GM12878 (cell line): ENCODE data around the gene THADA. TPM values are rescaled to one million over a fixed set of nuclear protein-coding genes. Genes with fewer than 3 reads are reported as not detected.

Experiments
- ATAC-seq: fragments of 200-7000 bp; cut with Tn5 transposase; 3 replicates; pipeline ENCODE4 v1.9.1; 2020; ENCODE audit warnings: mild to moderate bottlenecking, moderate library complexity
- BruUV-seq: library from RNA; stranded (reverse); fragments of 400-500 nt; replicated peaks from 2 replicates; lab custom pipeline; 2021; lab: Mats Ljungman, UMichigan
- CTCF ChIA-PET: fragments of 300-600 bp; sonication (Branson Sonifier 250); formaldehyde crosslinking; extraction: SDS; loops from one replicate; lab custom pipeline; 2021; ENCODE audit warnings: inconsistent platforms; lab: Yijun Ruan, JAX
- POLR2A ChIA-PET: fragments of 350-600 bp; formaldehyde crosslinking; extraction: SDS; loops from one replicate; lab custom pipeline; 2021; ENCODE audit warnings: inconsistent platforms; lab: Charles Lee
- RAD21 ChIA-PET: fragments of 300-600 bp; sonication (Branson Sonifier 250); formaldehyde crosslinking; loops from one replicate; lab custom pipeline; 2023; ENCODE audit warnings: antibody characterized with exemption; ENCODE audit not compliant: unreplicated experiment; lab: Charles Lee
- SMC1A ChIA-PET: fragments of 300-600 bp; sonication (Branson Sonifier 250); formaldehyde crosslinking; loops from one replicate; lab custom pipeline; 2023; ENCODE audit not compliant: unreplicated experiment, uncharacterized antibody; lab: Charles Lee
- DNase-seq: peaks from one replicate; pipeline ENCODE4 v3.0.0-alpha.2; 2011; ENCODE audit warnings: low read depth, low spot score
- FAIRE-seq: peaks from 3 replicates; lab custom pipeline; 2011; peaks lifted over from hg19 to GRCh38; lab: Jason Lieb, UNC
- H2AFZ ChIP-seq: 2 replicates; pipeline ENCODE4 v1.6.0; 2011; ENCODE audit warnings: low read depth, low read length, control low read depth; ENCODE audit not compliant: control insufficient read depth
- H3K27ac ChIP-seq: 2 replicates; pipeline ENCODE4 v1.5.1; 2011; ENCODE audit warnings: control low read depth; ENCODE audit not compliant: control insufficient read depth, insufficient read depth
- H3K27me3 ChIP-seq, 2 experiments: replicated peaks in 1 of 2; 2 replicates each; pipeline versions ENCODE4 v1.6.0 to v1.6.1; 2011; ENCODE audit warnings: low read length in 1 of 2; ENCODE audit not compliant: control insufficient read depth in 2 of 2, insufficient read depth in 2 of 2
- H3K36me3 ChIP-seq, 2 experiments: 2 replicates each; pipeline ENCODE4 v1.5.1; 2011; ENCODE audit warnings: low read length in 1 of 2; ENCODE audit not compliant: control insufficient read depth in 2 of 2, insufficient read depth in 2 of 2
- H3K4me1 ChIP-seq: 2 replicates; pipeline ENCODE4 v1.6.1; 2011; ENCODE audit warnings: mild to moderate bottlenecking, low read length, moderate library complexity, mixed read lengths; ENCODE audit not compliant: control insufficient read depth, insufficient read depth
- H3K4me2 ChIP-seq: 2 replicates; pipeline ENCODE4 v1.6.0; 2011; ENCODE audit warnings: control low read depth; ENCODE audit not compliant: control insufficient read depth, insufficient read depth
- H3K4me3 ChIP-seq: fragments of 200-600 bp; sonication (generic); 2 replicates; pipeline ENCODE4 v1.5.1; 2016
- H3K79me2 ChIP-seq: 2 replicates; pipeline ENCODE4 v1.6.0; 2011; ENCODE audit warnings: low read length; ENCODE audit not compliant: control insufficient read depth, insufficient read depth
- H3K9ac ChIP-seq: 2 replicates; pipeline ENCODE4 v1.8.0; 2011; ENCODE audit warnings: low read length, control low read depth, mixed read lengths; ENCODE audit not compliant: control insufficient read depth, insufficient read depth
- H3K9me3 ChIP-seq: replicated peaks from 3 replicates; pipeline ENCODE4 v1.5.1; 2011; ENCODE audit warnings: mild to moderate bottlenecking, low read length; ENCODE audit not compliant: control insufficient read depth, insufficient read depth
- H4K20me1 ChIP-seq: 2 replicates; pipeline ENCODE4 v1.6.0; 2011; ENCODE audit not compliant: control insufficient read depth, insufficient read depth
- CREB1 ChIP-seq: IDR thresholded peaks from 2 replicates; pipeline ENCODE4 v1.6.1; 2012; ENCODE audit warnings: low read depth, mild to moderate bottlenecking, inconsistent platforms
- ELK1 ChIP-seq: IDR thresholded peaks from 2 replicates; pipeline ENCODE4 v1.6.1; 2012; ENCODE audit warnings: low read depth, low read length, improper control_type of control experiment
- HDAC2 ChIP-seq: fragments of 200-600 bp; sonication (generic); IDR thresholded peaks from 2 replicates; pipeline ENCODE4 v1.6.1; 2017
- IKZF2 ChIP-seq, 2 experiments: fragments of 450-650 bp; IDR thresholded peaks; 2 replicates each; pipeline ENCODE4 v1.6.1; 2017; ENCODE audit warnings: mild to moderate bottlenecking in 2 of 2, moderate library complexity in 2 of 2
- MTA3 ChIP-seq: IDR thresholded peaks from 2 replicates; pipeline ENCODE4 v1.6.1; 2012; ENCODE audit warnings: low read length, inconsistent platforms, borderline replicate concordance
- NBN ChIP-seq: fragments of 450-650 bp; IDR thresholded peaks from 2 replicates; pipeline ENCODE4 v1.6.1; 2016
- NR2F1 ChIP-seq: fragments of 450-650 bp; conservative IDR thresholded peaks from 2 replicates; pipeline ENCODE4 v1.6.1; 2017; ENCODE audit warnings: mild to moderate bottlenecking
- RFX5 ChIP-seq: IDR thresholded peaks from 2 replicates; pipeline ENCODE4 v1.6.1; 2011; ENCODE audit warnings: low read depth, low read length, improper control_type of control experiment
- SMC3 ChIP-seq: IDR thresholded peaks from 2 replicates; pipeline ENCODE4 v1.6.1; 2011; ENCODE audit warnings: low read length, improper control_type of control experiment, borderline replicate concordance
- USF1 ChIP-seq: IDR thresholded peaks from 2 replicates; pipeline ENCODE4 v1.6.1; 2011; ENCODE audit warnings: borderline replicate concordance, low read depth, mild to moderate bottlenecking, moderate library complexity, mixed read lengths, low read length; ENCODE audit not compliant: insufficient read depth; ENCODE audit errors: extremely low read length
- ZNF24 ChIP-seq: fragments of 450-650 bp; IDR thresholded peaks from 2 replicates; pipeline ENCODE4 v1.6.1; 2017; ENCODE audit warnings: antibody characterized with exemption, mild to moderate bottlenecking
- WGBS: methylation state at CpG from one replicate; pipeline ENCODE4 v1.1.6; 2016; ENCODE audit warnings: low lambda C conversion rate; ENCODE audit not compliant: insufficient replicate concordance, insufficient coverage; ENCODE audit errors: missing lambda C conversion rate; 5-methylcytosine and 5-hydroxymethylcytosine counted together
- in situ Hi-C: fragments of 300-500 bp; cut with MboI; formaldehyde crosslinking; loops from 9 replicates; pipeline ENCODE4 v1.14.3; 2018; ENCODE audit warnings: mixed read lengths
- intact Hi-C: fragments of 100-400 bp; cut with micrococcal nuclease; formaldehyde crosslinking; loops from one replicate; pipeline ENCODE4 v1.14.2; 2022; ENCODE audit not compliant: unreplicated experiment
- polyA plus RNA-seq, 11 experiments: library from polyadenylated mRNA; depleted of rRNA in 4 of 11; unstranded in 6 of 11; stranded (reverse) in 5 of 11; fragments of >200 nt; fragmentation: Nextera tagmentation in 4 of 11; fragmentation: Illumina TruSeq in 1 of 11; extraction: Ambion mirVana in 4 of 11; extraction: Trizol in 1 of 11; gene quantifications; 1 replicate in 1 of 11; 2 replicates in 10 of 11; pipeline versions ENCODE4 v1.2.1 to v1.2.3, GENCODE V29; 2011 to 2016; ENCODE audit warnings: inconsistent platforms in 2 of 11, missing spikeins in 2 of 11, low read depth in 1 of 11
- total RNA-seq, 4 experiments: library from RNA; depleted of rRNA in 3 of 4; stranded (reverse); fragments of >200 nt in 3 of 4; fragmentation: Illumina TruSeq in 1 of 4; extraction: Trizol in 1 of 4; gene quantifications; 2 replicates each; pipeline versions ENCODE4 v1.2.1 to v1.2.3, GENCODE V29; 2013 to 2021

Gene THADA
- total and polyA plus RNA-seq, 10 of the 15 experiments (the other 5 are each of a cell fraction or from before 2014, with no cell fraction given), result 14.6 to 33.2 (median 23.2) TPM

- TF ChIP-seq CREB1 (no peak), HDAC2 (no peak), ZNF24 (no peak), IKZF2 (IDR thresholded peaks at IDR 0.05) (no peak), NBN (no peak)
Measured at GRCh38 chr2:43453179-43454170, 142.4 kb downstream of the THADA start (continued).

- TF ChIP-seq RFX5 (no peak), ZNF24 (no peak), USF1 (no peak), ELK1 (no peak), SMC3 (no peak), MTA3 (no peak), NR2F1 (no peak)
- BruUV-seq, result no TSS peak
- Histone ChIP-seq H3K9me3 (no peaks in the 10 kb centered on the region; the same call in 2 of the 3 replicates), H3K4me2 (no peak overlapping the region), H3K27me3 (no peaks in the 10 kb centered on the region), H3K27ac (no peak overlapping the region), H3K4me3 (no peak overlapping the region), H2AFZ (no peak overlapping the region), H4K20me1 (no peaks in the 10 kb centered on the region), H3K36me3 (no peaks in the 10 kb centered on the region), H3K79me2 (no peaks in the 10 kb centered on the region), H3K9ac (no peak overlapping the region), H3K4me1 (peaks cover 13% of the 10 kb centered on the region)
- no peak for FAIRE-seq
- intact Hi-C loops, result no loop called here
- ChIA-PET SMC1A (interaction anchor here (1.6 to 5.3 kb wide), 5 partner anchors 9 to 31 kb away, joined by 4 to 40 read pairs (median 9); no protein-coding TSS in a partner anchor), POLR2A (interaction anchor here (1.3 kb wide), 1 partner anchor 9 kb away, joined by 6 read pairs; no protein-coding TSS in a partner anchor), CTCF (interaction anchor here (0.7 to 4.9 kb wide), 3 partner anchors 11 to 26 kb away, joined by 3 to 16 read pairs (median 3); no protein-coding TSS in a partner anchor), RAD21 (interaction anchor here (1.0 kb wide), 1 partner anchor 26 kb away, joined by 3 read pairs; no protein-coding TSS in a partner anchor)
- no peak for ATAC-seq
- no peak for DNase-seq
- WGBS, result 100% methylated on average over 1 of the region's 1 CpG
- in situ Hi-C loops, result no loop called here
Measured at GRCh38 chr2:43452318-43452731, 143.5 kb downstream of the THADA start.
